ENCODE results near the gene ATF7IP2. TPM values are rescaled to one million over a fixed set of nuclear protein-coding genes. Genes with fewer than 3 reads are reported as not detected.

Gene ATF7IP2
- total and polyA plus RNA-seq, 2 of the 13 experiments (the other 11 are each of a cell fraction or from before 2014, with no cell fraction given), result 117 to 217 TPM

DNA sequence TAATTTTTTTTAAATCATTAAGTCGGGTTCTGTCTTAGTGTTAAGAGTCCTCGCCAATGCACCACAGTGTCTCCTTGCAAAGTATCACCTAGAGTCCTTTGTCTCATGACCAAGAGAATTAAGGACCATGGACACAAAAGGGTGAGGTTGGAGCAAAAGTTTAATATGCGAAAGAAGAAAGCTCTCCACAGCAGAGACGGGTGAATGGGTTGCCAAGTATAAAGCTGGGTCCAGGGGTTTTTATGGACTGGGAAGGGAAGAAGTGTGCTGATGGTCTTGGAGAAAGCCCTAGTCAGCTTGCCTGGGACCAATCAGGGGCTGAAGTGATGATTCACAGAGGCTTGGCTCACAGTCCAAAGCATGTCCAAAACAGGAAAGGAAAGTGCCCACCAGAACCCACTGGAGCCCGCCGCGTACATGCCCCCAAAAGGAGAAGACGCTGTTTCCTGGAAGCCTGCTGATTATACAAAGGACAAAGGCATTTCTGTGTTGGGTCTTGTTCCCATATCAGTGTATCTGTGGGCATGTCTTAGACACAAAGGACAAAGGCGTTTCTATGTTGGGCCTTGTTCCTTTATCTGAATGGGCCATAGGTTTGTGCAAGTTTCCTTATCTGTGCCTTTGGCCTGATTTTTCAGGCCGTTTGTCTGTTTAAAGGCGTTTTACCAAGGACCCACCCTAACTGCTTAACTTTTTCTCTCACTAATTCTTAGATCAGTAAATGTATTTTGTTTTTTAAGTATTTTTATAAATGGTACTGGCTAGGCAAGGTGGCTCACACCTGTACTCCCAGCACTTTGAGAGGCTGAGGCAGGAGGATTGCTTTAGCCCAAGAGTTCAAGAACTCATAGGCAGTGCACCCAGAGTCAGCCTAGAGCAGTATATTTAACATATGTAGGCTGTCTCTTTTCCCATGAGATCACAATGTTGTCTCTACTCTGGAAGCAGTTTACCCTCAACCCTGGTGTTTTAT is 28.7 kb upstream of the ATF7IP2 start (continued):
- TF ChIP-seq, protein P1, sequence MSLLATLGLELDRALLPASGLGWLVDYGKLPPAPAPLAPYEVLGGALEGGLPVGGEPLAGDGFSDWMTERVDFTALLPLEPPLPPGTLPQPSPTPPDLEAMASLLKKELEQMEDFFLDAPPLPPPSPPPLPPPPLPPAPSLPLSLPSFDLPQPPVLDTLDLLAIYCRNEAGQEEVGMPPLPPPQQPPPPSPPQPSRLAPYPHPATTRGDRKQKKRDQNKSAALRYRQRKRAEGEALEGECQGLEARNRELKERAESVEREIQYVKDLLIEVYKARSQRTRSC (CRISPR knock-in tag; IDR thresholded peaks at IDR 0.05; ENCODE audit: low read depth), result no peak
- TF ChIP-seq, protein P2, sequence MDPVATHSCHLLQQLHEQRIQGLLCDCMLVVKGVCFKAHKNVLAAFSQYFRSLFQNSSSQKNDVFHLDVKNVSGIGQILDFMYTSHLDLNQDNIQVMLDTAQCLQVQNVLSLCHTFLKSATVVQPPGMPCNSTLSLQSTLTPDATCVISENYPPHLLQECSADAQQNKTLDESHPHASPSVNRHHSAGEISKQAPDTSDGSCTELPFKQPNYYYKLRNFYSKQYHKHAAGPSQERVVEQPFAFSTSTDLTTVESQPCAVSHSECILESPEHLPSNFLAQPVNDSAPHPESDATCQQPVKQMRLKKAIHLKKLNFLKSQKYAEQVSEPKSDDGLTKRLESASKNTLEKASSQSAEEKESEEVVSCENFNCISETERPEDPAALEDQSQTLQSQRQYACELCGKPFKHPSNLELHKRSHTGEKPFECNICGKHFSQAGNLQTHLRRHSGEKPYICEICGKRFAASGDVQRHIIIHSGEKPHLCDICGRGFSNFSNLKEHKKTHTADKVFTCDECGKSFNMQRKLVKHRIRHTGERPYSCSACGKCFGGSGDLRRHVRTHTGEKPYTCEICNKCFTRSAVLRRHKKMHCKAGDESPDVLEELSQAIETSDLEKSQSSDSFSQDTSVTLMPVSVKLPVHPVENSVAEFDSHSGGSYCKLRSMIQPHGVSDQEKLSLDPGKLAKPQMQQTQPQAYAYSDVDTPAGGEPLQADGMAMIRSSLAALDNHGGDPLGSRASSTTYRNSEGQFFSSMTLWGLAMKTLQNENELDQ (CRISPR knock-in tag; IDR thresholded peaks at IDR 0.05; ENCODE audit: borderline replicate concordance), result no peak
- TF ChIP-seq ZBTB38 (CRISPR knock-in tag; IDR thresholded peaks at IDR 0.05) (peak; percentile 76), SMAD9 (CRISPR knock-in tag; IDR thresholded peaks at IDR 0.05) (no peak), ZFP82 (CRISPR knock-in tag; IDR thresholded peaks at IDR 0.05; ENCODE audit: borderline replicate concordance) (no peak), ZNF121 (CRISPR knock-in tag; IDR thresholded peaks at IDR 0.05) (no peak), ONECUT2 (CRISPR knock-in tag; IDR thresholded peaks at IDR 0.05) (no peak), PPARG (CRISPR knock-in tag; conservative IDR thresholded peaks at IDR 0.05) (peak; percentile 95), EED (CRISPR knock-in tag; IDR thresholded peaks at IDR 0.05) (no peak), ZNF678 (CRISPR knock-in tag; IDR thresholded peaks at IDR 0.05) (no peak), ZFP1 (CRISPR knock-in tag; IDR thresholded peaks at IDR 0.05) (no peak), ATRX (CRISPR knock-in tag; IDR thresholded peaks at IDR 0.05; ENCODE audit: borderline replicate concordance) (no peak), ZNF713 (CRISPR knock-in tag; IDR thresholded peaks at IDR 0.05) (no peak), NFE2 (CRISPR knock-in tag; IDR thresholded peaks at IDR 0.05) (no peak), ZNF563 (CRISPR knock-in tag; IDR thresholded peaks at IDR 0.05) (no peak), ZNF354B (CRISPR knock-in tag; IDR thresholded peaks at IDR 0.05) (no peak), ZNF546 (CRISPR knock-in tag; conservative IDR thresholded peaks at IDR 0.05) (no peak), TOE1 (CRISPR knock-in tag; IDR thresholded peaks at IDR 0.05) (no peak), ZNF629 (CRISPR knock-in tag; conservative IDR thresholded peaks at IDR 0.05) (no peak), YY1 (IDR thresholded peaks at IDR 0.05; ENCODE audit: insufficient read depth, insufficient replicate concordance, low read depth, low read length) (no peak)
- TF ChIP-seq, protein P3, sequence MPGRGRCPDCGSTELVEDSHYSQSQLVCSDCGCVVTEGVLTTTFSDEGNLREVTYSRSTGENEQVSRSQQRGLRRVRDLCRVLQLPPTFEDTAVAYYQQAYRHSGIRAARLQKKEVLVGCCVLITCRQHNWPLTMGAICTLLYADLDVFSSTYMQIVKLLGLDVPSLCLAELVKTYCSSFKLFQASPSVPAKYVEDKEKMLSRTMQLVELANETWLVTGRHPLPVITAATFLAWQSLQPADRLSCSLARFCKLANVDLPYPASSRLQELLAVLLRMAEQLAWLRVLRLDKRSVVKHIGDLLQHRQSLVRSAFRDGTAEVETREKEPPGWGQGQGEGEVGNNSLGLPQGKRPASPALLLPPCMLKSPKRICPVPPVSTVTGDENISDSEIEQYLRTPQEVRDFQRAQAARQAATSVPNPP (CRISPR knock-in tag; IDR thresholded peaks at IDR 0.05), result no peak
- TF ChIP-seq, protein P4, sequence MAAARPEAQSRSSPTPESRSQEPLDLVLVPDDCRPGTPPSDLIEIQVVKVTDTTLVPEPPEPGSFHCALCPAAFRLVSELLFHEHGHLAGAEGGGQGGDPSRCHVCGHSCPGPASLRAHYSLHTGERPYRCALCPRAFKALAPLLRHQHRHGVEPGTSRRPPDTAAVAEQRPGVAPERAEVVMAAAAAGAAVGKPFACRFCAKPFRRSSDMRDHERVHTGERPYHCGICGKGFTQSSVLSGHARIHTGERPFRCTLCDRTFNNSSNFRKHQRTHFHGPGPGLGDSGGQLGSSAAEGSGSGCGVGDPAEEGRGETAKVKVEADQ (CRISPR knock-in tag; IDR thresholded peaks at IDR 0.05; ENCODE audit: borderline replicate concordance), result no peak
- TF ChIP-seq, protein P5, sequence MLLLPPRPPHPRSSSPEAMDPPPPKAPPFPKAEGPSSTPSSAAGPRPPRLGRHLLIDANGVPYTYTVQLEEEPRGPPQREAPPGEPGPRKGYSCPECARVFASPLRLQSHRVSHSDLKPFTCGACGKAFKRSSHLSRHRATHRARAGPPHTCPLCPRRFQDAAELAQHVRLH (CRISPR knock-in tag; IDR thresholded peaks at IDR 0.05; ENCODE audit: borderline replicate concordance, low read depth), result no peak; the same call in 1 of the 2 replicates
- TF ChIP-seq, protein P6, sequence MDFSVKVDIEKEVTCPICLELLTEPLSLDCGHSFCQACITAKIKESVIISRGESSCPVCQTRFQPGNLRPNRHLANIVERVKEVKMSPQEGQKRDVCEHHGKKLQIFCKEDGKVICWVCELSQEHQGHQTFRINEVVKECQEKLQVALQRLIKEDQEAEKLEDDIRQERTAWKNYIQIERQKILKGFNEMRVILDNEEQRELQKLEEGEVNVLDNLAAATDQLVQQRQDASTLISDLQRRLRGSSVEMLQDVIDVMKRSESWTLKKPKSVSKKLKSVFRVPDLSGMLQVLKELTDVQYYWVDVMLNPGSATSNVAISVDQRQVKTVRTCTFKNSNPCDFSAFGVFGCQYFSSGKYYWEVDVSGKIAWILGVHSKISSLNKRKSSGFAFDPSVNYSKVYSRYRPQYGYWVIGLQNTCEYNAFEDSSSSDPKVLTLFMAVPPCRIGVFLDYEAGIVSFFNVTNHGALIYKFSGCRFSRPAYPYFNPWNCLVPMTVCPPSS (IDR thresholded peaks at IDR 0.05), result no peak
